ENCODE measurements around the gene ADARB1.
"Not testable (repeated sequence)": the region's sequence is repeated elsewhere in the genome, so short reads cannot be mapped to it uniquely, and the experiment has no call there.

Gene ADARB1

GRCh38 chr21:45122030-45122429 lies 47.6 kb downstream of the ADARB1 start:
- no peak for DNase-seq

GRCh38 chr21:45122432-45123132 lies 48.2 kb downstream of the ADARB1 start:
- no peak for DNase-seq

- DNase-seq: no peak
Observed at GRCh38 chr21:45123440-45123839, 49.1 kb downstream of the ADARB1 start.

- no peak for DNase-seq
Observed at GRCh38 chr21:45124596-45124995, 50.2 kb downstream of the ADARB1 start.

- DNase-seq: no peak
Observed at GRCh38 chr21:45125357-45125756, 51.0 kb downstream of the ADARB1 start.

GRCh38 chr21:45126204-45126626 lies 51.8 kb downstream of the ADARB1 start:
- DNase-seq: no peak

- no peak for DNase-seq
Observed at GRCh38 chr21:45126983-45127382, 52.6 kb downstream of the ADARB1 start.

- DNase-seq: no peak
Observed at GRCh38 chr21:45127937-45128336, 53.6 kb downstream of the ADARB1 start.

GRCh38 chr21:45128613-45129188 lies 54.3 kb downstream of the ADARB1 start:
- peak; percentile 79 for DNase-seq

- DNase-seq: no peak
Observed at GRCh38 chr21:45129189-45129923, 55.0 kb downstream of the ADARB1 start.

GRCh38 chr21:45130324-45130774 lies 56.0 kb downstream of the ADARB1 start:
- DNase-seq: no peak

GRCh38 chr21:45131537-45131999 lies 57.2 kb downstream of the ADARB1 start:
- no peak for DNase-seq

- no peak for DNase-seq
Observed at GRCh38 chr21:45132841-45133573, 58.6 kb downstream of the ADARB1 start.

GRCh38 chr21:45133574-45134278 lies 59.3 kb downstream of the ADARB1 start:
- not testable (repeated sequence) for DNase-seq

GRCh38 chr21:45134279-45135076 lies 60.1 kb downstream of the ADARB1 start:
- no peak for DNase-seq

GRCh38 chr21:45135122-45135521 lies 60.7 kb downstream of the ADARB1 start:
- DNase-seq: no peak

GRCh38 chr21:45135868-45136267 lies 61.5 kb downstream of the ADARB1 start:
- no peak for DNase-seq

- no peak for DNase-seq
Observed at GRCh38 chr21:45136500-45136899, 62.1 kb downstream of the ADARB1 start.

- peak; percentile 68 for DNase-seq
Observed at GRCh38 chr21:45136927-45137611, 62.7 kb downstream of the ADARB1 start.

- DNase-seq: no peak
Observed at GRCh38 chr21:45137612-45137937, 63.2 kb downstream of the ADARB1 start.
